ENCODE measurements around the gene EIF6. TPM values are rescaled to one million over a fixed set of nuclear protein-coding genes. Genes with fewer than 3 reads are reported as not detected.
"Not testable (repeated sequence)": the region's sequence is repeated elsewhere in the genome, so short reads cannot be mapped to it uniquely, and the experiment has no call there.

Gene EIF6
- total RNA-seq, 1 donor: 120 TPM

GRCh38 chr20:35263532-35264341 is 20.8 kb downstream of the EIF6 start:
- TF ChIP-seq, protein P1, sequence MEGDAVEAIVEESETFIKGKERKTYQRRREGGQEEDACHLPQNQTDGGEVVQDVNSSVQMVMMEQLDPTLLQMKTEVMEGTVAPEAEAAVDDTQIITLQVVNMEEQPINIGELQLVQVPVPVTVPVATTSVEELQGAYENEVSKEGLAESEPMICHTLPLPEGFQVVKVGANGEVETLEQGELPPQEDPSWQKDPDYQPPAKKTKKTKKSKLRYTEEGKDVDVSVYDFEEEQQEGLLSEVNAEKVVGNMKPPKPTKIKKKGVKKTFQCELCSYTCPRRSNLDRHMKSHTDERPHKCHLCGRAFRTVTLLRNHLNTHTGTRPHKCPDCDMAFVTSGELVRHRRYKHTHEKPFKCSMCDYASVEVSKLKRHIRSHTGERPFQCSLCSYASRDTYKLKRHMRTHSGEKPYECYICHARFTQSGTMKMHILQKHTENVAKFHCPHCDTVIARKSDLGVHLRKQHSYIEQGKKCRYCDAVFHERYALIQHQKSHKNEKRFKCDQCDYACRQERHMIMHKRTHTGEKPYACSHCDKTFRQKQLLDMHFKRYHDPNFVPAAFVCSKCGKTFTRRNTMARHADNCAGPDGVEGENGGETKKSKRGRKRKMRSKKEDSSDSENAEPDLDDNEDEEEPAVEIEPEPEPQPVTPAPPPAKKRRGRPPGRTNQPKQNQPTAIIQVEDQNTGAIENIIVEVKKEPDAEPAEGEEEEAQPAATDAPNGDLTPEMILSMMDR (IDR thresholded peaks at IDR 0.05; ENCODE audit: insufficient read depth, low read length): no peak
- DNase-seq (ENCODE audit: low read depth): no peak
- no peak overlapping the region for H3K4me3 ChIP-seq (ENCODE audit: low read depth, low read length)

GRCh38 chr20:35262731-35263531 is 21.6 kb downstream of the EIF6 start:
- not testable (repeated sequence) for H3K4me3 ChIP-seq (ENCODE audit: low read depth, low read length)
- peak; percentile 74 for DNase-seq (ENCODE audit: low read depth)
- TF ChIP-seq, protein P1 (IDR thresholded peaks at IDR 0.05; ENCODE audit: insufficient read depth, low read length): peak; percentile 14

DNA sequence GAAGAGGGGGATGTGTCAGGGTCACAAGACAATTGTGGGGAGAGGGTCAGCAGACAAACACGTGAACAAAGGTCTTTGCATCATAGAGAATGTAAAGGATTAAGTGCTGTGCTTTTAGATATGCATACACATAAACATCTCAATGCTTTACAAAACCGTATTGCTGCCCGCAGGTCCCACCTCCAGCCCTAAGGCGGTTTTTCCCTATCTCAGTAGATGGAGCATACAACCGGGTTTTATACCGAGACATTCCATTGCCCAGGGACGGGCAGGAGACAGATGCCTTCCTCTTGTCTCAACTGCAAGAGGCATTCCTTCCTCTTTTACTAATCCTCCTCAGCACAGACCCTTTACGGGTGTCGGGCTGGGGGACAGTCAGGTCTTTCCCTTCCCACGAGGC is 22.3 kb downstream of the EIF6 start:
- DNase-seq (ENCODE audit: low read depth); H3K4me3 ChIP-seq (ENCODE audit: low read depth, low read length): not testable (repeated sequence)

GRCh38 chr20:35260426-35260825 is 24.1 kb downstream of the EIF6 start:
- TF ChIP-seq, protein P1 (IDR thresholded peaks at IDR 0.05; ENCODE audit: insufficient read depth, low read length): no peak
- no peak for DNase-seq (ENCODE audit: low read depth)
- no peak overlapping the region for H3K4me3 ChIP-seq (ENCODE audit: low read depth, low read length)

- TF ChIP-seq, protein P1 (IDR thresholded peaks at IDR 0.05; ENCODE audit: insufficient read depth, low read length): no peak
- peak; percentile 68 for DNase-seq (ENCODE audit: low read depth)
- no peak overlapping the region for H3K4me3 ChIP-seq (ENCODE audit: low read depth, low read length)
Measured at GRCh38 chr20:35257175-35257909, 27.2 kb downstream of the EIF6 start.

- peak; percentile 36 for DNase-seq (ENCODE audit: low read depth)
- H3K4me3 ChIP-seq (ENCODE audit: low read depth, low read length): no peak overlapping the region
- TF ChIP-seq, protein P1 (IDR thresholded peaks at IDR 0.05; ENCODE audit: insufficient read depth, low read length): no peak
Measured at GRCh38 chr20:35254448-35254999, 30.0 kb downstream of the EIF6 start.

Data from fibroblast of the aortic adventitia (primary cell).